ENCODE results near the gene DHFR. TPM values are rescaled to one million over a fixed set of nuclear protein-coding genes. Genes with fewer than 3 reads are reported as not detected.

The DHFR gene
- total and polyA plus RNA-seq, 9 of the 15 experiments (the other 6 are each of a cell fraction or from before 2014, with no cell fraction given), result 45.6 to 176 (median 97.7) TPM

Small RNA genes within 50 kb of the gene (small RNA-seq; reads per million reads assigned to genes)
- gene DBIP2, result not detected
- gene MTRNR2L2, result not detected

Other genes with a start within 250 kb of the DHFR start
- 7.4 TPM in 2 replicates for gene ZFYVE16, start 246.9 kb downstream of the DHFR start, total RNA-seq (2014; rRNA removed)
- gene ZFYVE16, start 246.9 kb downstream of the DHFR start, total RNA-seq (2014; rRNA removed; fragmentation: Illumina TruSeq; extraction: Trizol), result 18.8 and 20.1 TPM in 2 replicates
- gene ZFYVE16, start 246.9 kb downstream of the DHFR start, total RNA-seq (2015; rRNA removed; fragmentation: Illumina TruSeq; extraction: Trizol), result 16.1 and 17.8 TPM in 2 replicates
- 18.9 and 22.0 TPM in 2 replicates for gene ZFYVE16, start 246.9 kb downstream of the DHFR start, total RNA-seq (2021)
- gene ZFYVE16, start 246.9 kb downstream of the DHFR start, polyA plus RNA-seq (2011; rRNA removed), result 10.4 and 12.5 TPM in 2 replicates
- gene ZFYVE16, start 246.9 kb downstream of the DHFR start, polyA plus RNA-seq (2014; fragmentation: Illumina TruSeq; extraction: Trizol), result 10.8 and 12.1 TPM in 2 replicates
- 1 to 10 TPM; 6.0 to 8.4 TPM for gene ZFYVE16, start 246.9 kb downstream of the DHFR start, polyA plus RNA-seq (2014; fragmentation: Nextera tagmentation; extraction: Ambion mirVana)
- 8.7 and 13.4 TPM in 2 replicates for gene ZFYVE16, start 246.9 kb downstream of the DHFR start, polyA plus RNA-seq (2014; rRNA removed)
- 0.18 TPM in 1 of 2 replicates, not detected in the other for gene FAM151B, start 166.9 kb downstream of the DHFR start, total RNA-seq (2014; rRNA removed)
- 0.16 and 0.25 TPM in 2 replicates for gene FAM151B, start 166.9 kb downstream of the DHFR start, total RNA-seq (2014; rRNA removed; fragmentation: Illumina TruSeq; extraction: Trizol)
- 0.26 TPM in 1 of 2 replicates, not detected in the other for gene FAM151B, start 166.9 kb downstream of the DHFR start, total RNA-seq (2015; rRNA removed; fragmentation: Illumina TruSeq; extraction: Trizol)
- gene FAM151B, start 166.9 kb downstream of the DHFR start, total RNA-seq (2021), result 0.22 TPM in 1 of 2 replicates, not detected in the other
- gene FAM151B, start 166.9 kb downstream of the DHFR start, polyA plus RNA-seq (2011; rRNA removed), result 0.17 and 0.35 TPM in 2 replicates
- gene FAM151B, start 166.9 kb downstream of the DHFR start, polyA plus RNA-seq (2014; fragmentation: Illumina TruSeq; extraction: Trizol), result 0.21 and 0.24 TPM in 2 replicates
- under 1 TPM in 1 of 2 experiments, not detected in 1; 0.10 TPM for gene FAM151B, start 166.9 kb downstream of the DHFR start, polyA plus RNA-seq (2014; fragmentation: Nextera tagmentation; extraction: Ambion mirVana)
- 0.08 and 0.46 TPM in 2 replicates for gene FAM151B, start 166.9 kb downstream of the DHFR start, polyA plus RNA-seq (2014; rRNA removed)
- not detected in 2 replicates for gene ANKRD34B, start 84.7 kb downstream of the DHFR start, total RNA-seq (2014; rRNA removed)
- not detected in 2 replicates for gene ANKRD34B, start 84.7 kb downstream of the DHFR start, total RNA-seq (2014; rRNA removed; fragmentation: Illumina TruSeq; extraction: Trizol)
- not detected in 2 replicates for gene ANKRD34B, start 84.7 kb downstream of the DHFR start, total RNA-seq (2015; rRNA removed; fragmentation: Illumina TruSeq; extraction: Trizol)
- not detected in 2 replicates for gene ANKRD34B, start 84.7 kb downstream of the DHFR start, total RNA-seq (2021)
- not detected in 2 replicates for gene ANKRD34B, start 84.7 kb downstream of the DHFR start, polyA plus RNA-seq (2011; rRNA removed)
- gene ANKRD34B, start 84.7 kb downstream of the DHFR start, polyA plus RNA-seq (2014; fragmentation: Illumina TruSeq; extraction: Trizol), result not detected in 2 replicates
- gene ANKRD34B, start 84.7 kb downstream of the DHFR start, polyA plus RNA-seq (2014; fragmentation: Nextera tagmentation; extraction: Ambion mirVana), result not detected
- not detected in 2 replicates for gene ANKRD34B, start 84.7 kb downstream of the DHFR start, polyA plus RNA-seq (2014; rRNA removed)
- 9.3 and 11.1 TPM in 2 replicates for gene MSH3, start 331 bp downstream of the DHFR start, total RNA-seq (2014; rRNA removed)
- gene MSH3, start 331 bp downstream of the DHFR start, total RNA-seq (2014; rRNA removed; fragmentation: Illumina TruSeq; extraction: Trizol), result 16.3 and 19.6 TPM in 2 replicates
- gene MSH3, start 331 bp downstream of the DHFR start, total RNA-seq (2015; rRNA removed; fragmentation: Illumina TruSeq; extraction: Trizol), result 15.4 and 17.2 TPM in 2 replicates
- gene MSH3, start 331 bp downstream of the DHFR start, total RNA-seq (2021), result 14.3 and 14.9 TPM in 2 replicates
- gene MSH3, start 331 bp downstream of the DHFR start, polyA plus RNA-seq (2011; rRNA removed), result 10.7 and 13.2 TPM in 2 replicates
- gene MSH3, start 331 bp downstream of the DHFR start, polyA plus RNA-seq (2014; fragmentation: Illumina TruSeq; extraction: Trizol), result 11.5 and 14.5 TPM in 2 replicates
- 1 to 10 TPM; 3.9 to 5.3 TPM for gene MSH3, start 331 bp downstream of the DHFR start, polyA plus RNA-seq (2014; fragmentation: Nextera tagmentation; extraction: Ambion mirVana)
- 7.8 and 7.9 TPM in 2 replicates for gene MSH3, start 331 bp downstream of the DHFR start, polyA plus RNA-seq (2014; rRNA removed)